NCI-H446 (cell line): ENCODE data around the gene DPH2.

Source experiments
- DNase-seq, 2 experiments: peaks; one replicate each; lab custom pipeline; 2025; lab: John Stamatoyannopoulos, UW

DPH2 gene

GRCh38 chr1:43944860-43945259 is 24.9 kb upstream of the DPH2 start:
- no peak for DNase-seq

GRCh38 chr1:43945674-43946235 is 24.1 kb upstream of the DPH2 start:
- DNase-seq: no peak

- DNase-seq: peak; percentile 93 to 98
These were observed 23.4 kb upstream of the DPH2 start, which contains the start of gene IPO13 for GRCh38 chr1:43946236-43947060. TSS of gene IPO13 (plus strand) at chr1:43946950. CDS start at chr1:43947601, 651 bp downstream.

- DNase-seq: peak in 1 of 2 experiments; percentile 48
These were observed 22.5 kb upstream of the DPH2 start for GRCh38 chr1:43947061-43947873.

GRCh38 chr1:43947874-43948437 is 21.9 kb upstream of the DPH2 start:
- DNase-seq: peak; percentile 22 to 48

- DNase-seq: no peak
These were observed 20.1 kb upstream of the DPH2 start for GRCh38 chr1:43949678-43950077.

- no peak for DNase-seq
These were observed 18.5 kb upstream of the DPH2 start for GRCh38 chr1:43951021-43951985.

GRCh38 chr1:43952731-43953346 is 17.0 kb upstream of the DPH2 start:
- no peak for DNase-seq

GRCh38 chr1:43953361-43953760 is 16.4 kb upstream of the DPH2 start:
- DNase-seq: no peak

GRCh38 chr1:43954036-43954435 is 15.8 kb upstream of the DPH2 start:
- DNase-seq: no peak

GRCh38 chr1:43956234-43956633 is 13.6 kb upstream of the DPH2 start:
- no peak for DNase-seq

GRCh38 chr1:43957407-43958040 is 12.3 kb upstream of the DPH2 start:
- DNase-seq: no peak

GRCh38 chr1:43958351-43959255 is 11.2 kb upstream of the DPH2 start:
- no peak for DNase-seq

- DNase-seq: no peak
These were observed 9.0 kb upstream of the DPH2 start for GRCh38 chr1:43960798-43961197.

GRCh38 chr1:43961692-43962091 is 8.1 kb upstream of the DPH2 start:
- DNase-seq: no peak

GRCh38 chr1:43962324-43962723 is 7.5 kb upstream of the DPH2 start:
- DNase-seq: no peak

GRCh38 chr1:43963006-43963405 is 6.8 kb upstream of the DPH2 start:
- DNase-seq: no peak

- DNase-seq: no peak
These were observed 5.9 kb upstream of the DPH2 start for GRCh38 chr1:43963890-43964289.

- DNase-seq: no peak
These were observed 4.5 kb upstream of the DPH2 start for GRCh38 chr1:43965316-43965715.
